ENCODE measurements around the gene ARAP1. TPM values are rescaled to one million over a fixed set of nuclear protein-coding genes. Genes with fewer than 3 reads are reported as not detected.

Gene ARAP1
- total and polyA plus RNA-seq, 2 of the 8 experiments (the other 6 are each of a cell fraction or from before 2014, with no cell fraction given): 25.7 to 61.6 TPM

DNA sequence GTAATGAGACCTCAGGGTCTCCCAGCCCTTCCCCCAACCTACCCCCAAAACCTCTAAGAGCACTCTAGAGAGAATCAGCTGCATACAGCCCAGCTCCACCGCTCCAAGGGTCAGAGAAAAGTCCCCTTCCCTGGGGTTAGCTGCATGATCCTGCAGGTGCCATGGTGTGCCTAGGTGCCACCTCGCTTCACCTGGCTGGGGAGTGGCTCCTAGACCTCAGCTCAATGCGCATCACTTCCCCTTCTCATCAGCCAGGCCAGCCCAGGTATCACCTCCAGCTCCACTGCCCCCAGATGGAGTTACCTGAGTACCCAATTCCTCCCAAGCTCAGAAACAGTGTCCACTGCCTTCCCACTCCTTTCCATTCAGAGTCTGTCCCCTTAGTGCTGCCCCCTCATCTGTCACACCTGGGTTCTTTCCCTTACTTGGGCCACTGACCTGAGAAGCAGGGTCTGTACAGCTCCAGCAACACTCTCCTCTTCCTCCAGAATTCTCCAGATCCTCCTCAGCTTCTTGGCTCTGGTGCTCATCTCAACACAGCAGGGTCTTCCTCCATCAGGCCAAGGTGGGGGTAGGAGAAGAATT lies 40.3 kb upstream of the ARAP1 start:
- ChIA-PET CTCF (ENCODE audit: partially characterized antibody) (interaction anchor here (0.5 to 4.8 kb wide), 30 partner anchors 8 to 389 kb away, joined by 3 to 105 read pairs (median 5); partner anchors contain the start of gene ARAP1), POLR2A (ENCODE audit: partially characterized antibody) (interaction anchor here (0.6 to 2.1 kb wide), 6 partner anchors 10 to 67 kb away, joined by 3 to 8 read pairs (median 4); no protein-coding TSS in a partner anchor)
- Histone ChIP-seq H2AK5ac (ENCODE audit: low read depth, low read length) (no peak overlapping the region), H3K4me3 (ENCODE audit: extremely low read depth in 1 of 4, insufficient read depth in 2 of 4, low read depth in 3 of 4, low read length in 4 of 4) (no peak overlapping the region), H2BK12ac (ENCODE audit: low read depth, low read length) (no peak overlapping the region), H3K23ac (ENCODE audit: insufficient read length) (no peak overlapping the region), H2BK5ac (ENCODE audit: low read depth, low read length) (no peak overlapping the region), H4K91ac (replicated peaks; ENCODE audit: insufficient read length, low read length) (no peak overlapping the region), H2BK15ac (ENCODE audit: low read length) (0 out of 2 replicates have a peak overlapping the region, but pooled peaks have one; percentile 31), H3K4me2 (ENCODE audit: insufficient read depth in 1 of 2, low read depth in 2 of 2, low read length in 2 of 2) (no peak overlapping the region; a peak in 1 of 4 replicates), H3K14ac (ENCODE audit: insufficient read length) (no peak overlapping the region), H3K9ac (replicated peaks in 1 of 4; ENCODE audit: extremely low read depth in 1 of 4, low read depth in 3 of 4, low read length in 3 of 4) (no peak overlapping the region), H4K5ac (ENCODE audit: insufficient read length, low read depth, low read length) (no peak overlapping the region), H3K36me3 (ENCODE audit: control insufficient read depth in 2 of 4, insufficient read depth in 4 of 4, low read length in 3 of 4) (no peaks in the 10 kb centered on the region), H3K4ac (replicated peaks; ENCODE audit: insufficient read length, low read depth, low read length) (no peak overlapping the region), H3K23me2 (ENCODE audit: low read depth, low read length) (no peaks in the 10 kb centered on the region), H4K20me1 (replicated peaks in 1 of 2; ENCODE audit: control insufficient read depth in 1 of 2, insufficient read depth in 2 of 2, low read length in 2 of 2) (no peaks in the 10 kb centered on the region), H3K27me3 (replicated peaks in 1 of 4; ENCODE audit: control insufficient read depth in 3 of 4, extremely low read depth in 1 of 4, insufficient read depth in 3 of 4, low read length in 3 of 4) (no peaks in the 10 kb centered on the region), H3K79me1 (ENCODE audit: low read depth, low read length) (no peaks in the 10 kb centered on the region), H3K18ac (ENCODE audit: extremely low read depth, low read length) (no peak overlapping the region), H3K4me1 (replicated peaks in 1 of 4; ENCODE audit: control insufficient read depth in 3 of 4, insufficient read depth in 4 of 4, low read length in 3 of 4) (peaks cover 0 to 5% (median 3%) of the 10 kb centered on the region in 4 experiments; a peak in 3 of 7 replicates), H3K79me2 (ENCODE audit: control insufficient read depth in 1 of 2, insufficient read depth in 2 of 2, low read length in 2 of 2) (no peaks in the 10 kb centered on the region), H2BK20ac (ENCODE audit: low read length) (no peak overlapping the region), H2AFZ (ENCODE audit: low read length) (no peak overlapping the region), H4K8ac (ENCODE audit: extremely low read depth, insufficient read depth, low read length) (no peak overlapping the region), H2BK120ac (replicated peaks; ENCODE audit: low read depth, low read length) (no peak overlapping the region), H3K27ac (ENCODE audit: low read depth, low read length) (no peak overlapping the region), H3K9me3 (ENCODE audit: insufficient read depth in 2 of 2, low read depth in 1 of 2, low read length in 1 of 2) (no peaks in the 10 kb centered on the region), H3K56ac (replicated peaks; ENCODE audit: insufficient read length, low read depth, low read length) (no peak overlapping the region)
- 100% methylated on average over 3 of the region's 3 CpGs; no CpG with 5 or more reads in 1 of the 2 experiments for WGBS, 2 experiments (ENCODE audit: extremely low coverage in 1 of 2, insufficient coverage in 1 of 2, insufficient read length in 1 of 2, insufficient replicate concordance in 2 of 2, low coverage in 1 of 2, low lambda C conversion rate in 2 of 2, missing lambda C conversion rate in 1 of 2)
- no peak for DNase-seq (ENCODE audit: low read depth in 1 of 2, low spot score in 2 of 2)
- no peak for FAIRE-seq
- TF ChIP-seq POLR2AphosphoS5 (IDR thresholded peaks at IDR 0.05; ENCODE audit: low read depth, low read length): no peak
- TF ChIP-seq RAD21 (IDR thresholded peaks at IDR 0.05 in 1 of 2, conservative IDR thresholded peaks at IDR 0.05 in 1 of 2; ENCODE audit: low read depth in 2 of 2, low read length in 2 of 2): no peak
- TF ChIP-seq SP4 (IDR thresholded peaks at IDR 0.05; ENCODE audit: low read length): no peak

All from H1 (cell line).